Measurements from ENCODE around the gene CISH.
A peak's percentile ranks its signal among the peaks of the same experiment; 100 is the strongest.

Gene CISH

GRCh38 chr3:50637011-50637410 is 25.4 kb upstream of the CISH start:
- DNase-seq = no peak

GRCh38 chr3:50635066-50635465 is 23.5 kb upstream of the CISH start:
- DNase-seq = no peak

- DNase-seq = no peak
Measured at GRCh38 chr3:50633230-50633790, 21.7 kb upstream of the CISH start.

- DNase-seq = no peak
Measured at GRCh38 chr3:50632450-50632849, 20.9 kb upstream of the CISH start.

- DNase-seq = no peak
Measured at GRCh38 chr3:50630877-50631276, 19.3 kb upstream of the CISH start.

- DNase-seq = no peak
Measured at GRCh38 chr3:50630394-50630793, 18.8 kb upstream of the CISH start.

- DNase-seq = no peak
Measured at GRCh38 chr3:50628601-50629000, 17.0 kb upstream of the CISH start.

- peak in 18 of 51 donors; percentile 8 to 55 (median 26) for DNase-seq
Measured at GRCh38 chr3:50627407-50628051, 16.0 kb upstream of the CISH start.

- DNase-seq = no peak
Measured at GRCh38 chr3:50626401-50626800, 14.8 kb upstream of the CISH start.

- DNase-seq = no peak
Measured at GRCh38 chr3:50625231-50626182, 13.9 kb upstream of the CISH start.

GRCh38 chr3:50624634-50625033 is 13.1 kb upstream of the CISH start:
- DNase-seq = no peak

GRCh38 chr3:50623840-50624474 is 12.4 kb upstream of the CISH start:
- DNase-seq = no peak

- DNase-seq = no peak
Measured at GRCh38 chr3:50622881-50623280, 11.3 kb upstream of the CISH start.

GRCh38 chr3:50620820-50621219 is 9.2 kb upstream of the CISH start:
- peak in 1 of 51 donors; percentile 19 for DNase-seq

GRCh38 chr3:50620420-50620819 is 8.8 kb upstream of the CISH start:
- peak in 20 of 51 donors; percentile 8 to 55 (median 33) for DNase-seq

GRCh38 chr3:50617911-50618481 is 6.4 kb upstream of the CISH start:
- no peak for DNase-seq

- peak in 13 of 51 donors; percentile 12 to 62 (median 44) for DNase-seq
Measured at GRCh38 chr3:50617096-50617791, 5.7 kb upstream of the CISH start, which contains the start of gene MAPKAPK3. MAPKAPK3 (plus strand) TSS chr3:50617151; CDS start chr3:50617566, 415 bp downstream.

- DNase-seq = peak; percentile 19 to 91 (median 76)
Measured at GRCh38 chr3:50616770-50617095, 5.2 kb upstream of the CISH start.

GRCh38 chr3:50616003-50616769 is 4.6 kb upstream of the CISH start:
- DNase-seq = peak in 49 of 51 donors; percentile 16 to 84 (median 66)

- DNase-seq = no peak
Measured at GRCh38 chr3:50615190-50615589, 3.6 kb upstream of the CISH start.

Data from hypothalamus (tissue), 51 donors.